Immature natural killer cell (primary cell): ENCODE data around the gene DOHH. TPM values are rescaled to one million over a fixed set of nuclear protein-coding genes. Genes with fewer than 3 reads are reported as not detected.

Experiments used
- DNase-seq, 3 donors: peaks; one replicate each; pipeline ENCODE4 v3.0.0; 2022; ENCODE audit warnings: mixed read lengths in 1 of 3
- H3K27ac Mint-ChIP-seq, 6 donors: one replicate each; pipeline ENCODE4 v1.8.0; 2020; ENCODE audit warnings: mixed read lengths in 6 of 6, mild to moderate bottlenecking in 5 of 6, inconsistent platforms in 4 of 6, moderate library complexity in 3 of 6
- H3K27me3 Mint-ChIP-seq, 3 donors: one replicate each; pipeline ENCODE4 v1.8.0; 2020 to 2021; ENCODE audit warnings: low read depth in 3 of 3, mild to moderate bottlenecking in 3 of 3, mixed read lengths in 3 of 3, moderate library complexity in 3 of 3, inconsistent platforms in 1 of 3
- H3K36me3 Mint-ChIP-seq, 3 donors: one replicate each; pipeline ENCODE4 v1.8.0; 2020; ENCODE audit warnings: mixed read lengths in 3 of 3, inconsistent platforms in 2 of 3, mild to moderate bottlenecking in 2 of 3
- H3K4me1 Mint-ChIP-seq, 2 donors: one replicate each; pipeline ENCODE4 v1.8.0; 2020; ENCODE audit warnings: inconsistent platforms in 2 of 2, mild to moderate bottlenecking in 2 of 2, mixed read lengths in 2 of 2, moderate library complexity in 1 of 2
- H3K4me3 Mint-ChIP-seq, 5 donors: one replicate each; pipeline ENCODE4 v1.8.0; 2020; ENCODE audit warnings: mild to moderate bottlenecking in 5 of 5, mixed read lengths in 5 of 5, inconsistent platforms in 3 of 5, moderate library complexity in 3 of 5
- H3K9me3 Mint-ChIP-seq, 6 donors: one replicate each; pipeline ENCODE4 v1.8.0; 2020; ENCODE audit warnings: mild to moderate bottlenecking in 6 of 6, mixed read lengths in 6 of 6, inconsistent platforms in 4 of 6, moderate library complexity in 3 of 6
- polyA plus RNA-seq, 3 donors: library from polyadenylated mRNA; unstranded; fragments of 300-500 nt; fragmentation: Illumina TruSeq; gene quantifications; one replicate each; pipeline ENCODE4 v1.2.3, GENCODE V29; 2021

The DOHH gene
- polyA plus RNA-seq, 3 donors from 2014 or later = 6.8 to 18.4 (median 9.1) TPM

DNA sequence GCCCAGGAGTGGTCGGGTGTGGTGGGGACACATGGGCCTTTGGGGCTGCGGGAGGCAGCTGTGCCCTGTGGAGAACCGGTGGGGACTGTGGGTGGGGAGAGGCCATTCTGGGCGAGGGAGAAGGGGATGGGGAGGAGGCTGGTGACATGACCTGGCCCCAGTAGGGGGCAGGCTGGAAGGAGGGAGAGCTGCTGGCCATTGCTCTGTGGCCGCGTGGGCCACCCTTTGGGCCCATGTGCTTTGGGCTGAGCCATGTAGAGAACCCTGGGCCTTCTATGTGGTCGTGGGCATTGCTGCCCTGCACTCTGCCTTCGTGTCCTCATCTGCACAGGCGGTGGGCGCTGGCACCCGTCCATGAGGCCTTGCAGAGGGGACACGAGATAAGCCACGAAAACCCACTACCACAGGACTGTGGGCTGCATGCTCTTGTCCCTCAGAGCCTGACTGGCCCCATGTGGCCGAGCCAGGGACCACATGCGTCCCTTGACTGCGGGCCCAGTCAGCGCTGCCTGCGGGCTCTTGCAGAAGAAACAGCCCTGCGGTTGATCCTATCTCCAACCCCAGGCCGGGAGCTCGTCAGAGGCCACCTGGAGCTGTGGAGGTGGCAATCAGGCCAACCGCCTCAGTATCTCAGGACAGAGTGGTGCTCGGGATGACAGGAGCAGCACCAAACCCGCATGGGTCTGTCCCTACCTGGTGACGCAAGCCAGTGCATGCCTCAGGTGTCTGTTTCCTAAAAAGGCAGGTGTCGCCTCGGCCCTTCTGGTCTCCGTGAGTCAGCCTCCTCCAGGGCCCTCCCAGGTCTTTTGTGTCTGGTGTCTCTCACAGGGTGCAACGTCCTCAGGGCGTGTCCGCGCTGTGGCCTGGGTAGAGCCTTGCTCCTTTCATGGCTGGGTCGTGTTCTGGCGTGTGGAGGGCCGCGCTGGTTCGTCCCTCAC, 20.0 kb upstream of the DOHH start:
- Mint-ChIP-seq H3K9me3 (no peaks in the 10 kb centered on the region), H3K4me3 (no peak overlapping the region)
- no peak for DNase-seq

DNA sequence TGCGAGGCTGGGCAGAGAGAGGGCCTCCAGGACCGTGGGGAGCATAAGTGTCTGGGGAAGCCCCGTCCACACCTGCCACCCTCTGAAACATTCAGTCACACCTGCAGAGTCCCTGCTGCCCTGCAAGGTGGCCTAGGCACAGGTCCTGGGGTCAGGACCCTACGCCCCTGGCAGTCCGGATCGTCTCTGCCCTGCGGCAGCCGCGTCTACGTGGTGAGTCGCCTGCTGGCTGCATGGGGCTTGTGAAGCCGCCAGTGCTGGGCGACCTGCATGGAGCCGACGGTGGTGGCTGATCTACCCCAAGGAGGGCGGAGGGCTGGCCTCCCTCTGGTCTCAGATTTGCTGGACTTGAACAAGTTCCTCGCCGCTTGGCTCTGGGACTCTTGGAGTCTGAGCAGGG, 18.7 kb upstream of the DOHH start:
- no peaks in the 10 kb centered on the region for H3K9me3 Mint-ChIP-seq
- H3K4me3 Mint-ChIP-seq = no peak overlapping the region
- H3K27me3 Mint-ChIP-seq = peaks cover 0 to 4% (median 4%) of the 10 kb centered on the region in 3 donors
- H3K4me1 Mint-ChIP-seq = peaks cover 20 to 26% of the 10 kb centered on the region in 2 donors
- no peak overlapping the region for H3K27ac Mint-ChIP-seq
- H3K36me3 Mint-ChIP-seq = peaks cover 0 to 6% (median 0%) of the 10 kb centered on the region in 3 donors
- no peak for DNase-seq

More for the DNA sequence above, 20.0 kb upstream of the DOHH start:
- H3K36me3 Mint-ChIP-seq = peaks cover 0 to 10% (median 4%) of the 10 kb centered on the region in 3 donors
- peaks cover 16 to 23% of the 10 kb centered on the region in 2 donors for H3K4me1 Mint-ChIP-seq
- H3K27ac Mint-ChIP-seq = peak overlapping the region in 4 of 6 donors; percentile 6 to 60 (median 38)
- H3K27me3 Mint-ChIP-seq = peaks cover 0 to 4% (median 4%) of the 10 kb centered on the region in 3 donors

- Mint-ChIP-seq H3K9me3 (no peaks in the 10 kb centered on the region), H3K4me1 (peaks cover 24 to 28% of the 10 kb centered on the region in 2 donors), H3K27ac (peak overlapping the region in 1 of 6 donors; percentile 30), H3K27me3 (peaks cover 0 to 4% (median 2%) of the 10 kb centered on the region in 3 donors), H3K4me3 (no peak overlapping the region), H3K36me3 (peaks cover 0 to 4% (median 0%) of the 10 kb centered on the region in 3 donors)
- DNase-seq = no peak
These were observed 18.2 kb upstream of the DOHH start for GRCh38 chr19:3518659-3519058.

GRCh38 chr19:3518255-3518654, 17.8 kb upstream of the DOHH start:
- Mint-ChIP-seq H3K4me3 (no peak overlapping the region), H3K36me3 (peaks cover 0 to 4% (median 0%) of the 10 kb centered on the region in 3 donors), H3K27ac (peak overlapping the region in 1 of 6 donors; percentile 30), H3K27me3 (peaks cover 0 to 4% (median 2%) of the 10 kb centered on the region in 3 donors), H3K4me1 (peaks cover 26 to 29% of the 10 kb centered on the region in 2 donors), H3K9me3 (no peaks in the 10 kb centered on the region)
- no peak for DNase-seq

- peaks cover 26 to 29% of the 10 kb centered on the region in 2 donors for H3K4me1 Mint-ChIP-seq
- no peak for DNase-seq
- H3K27me3 Mint-ChIP-seq = peaks cover 0 to 4% (median 2%) of the 10 kb centered on the region in 3 donors
- no peak overlapping the region for H3K4me3 Mint-ChIP-seq
- H3K9me3 Mint-ChIP-seq = no peaks in the 10 kb centered on the region
- H3K36me3 Mint-ChIP-seq = peaks cover 0 to 4% (median 0%) of the 10 kb centered on the region in 3 donors
- H3K27ac Mint-ChIP-seq = no peak overlapping the region
These were observed 17.2 kb upstream of the DOHH start for GRCh38 chr19:3517638-3518037.

- Mint-ChIP-seq H3K4me1 (peaks cover 26 to 30% of the 10 kb centered on the region in 2 donors), H3K4me3 (peak overlapping the region in 3 of 5 donors; percentile 23 to 50 (median 36))
These were observed 16.3 kb upstream of the DOHH start for GRCh38 chr19:3516675-3517207.

DNA sequence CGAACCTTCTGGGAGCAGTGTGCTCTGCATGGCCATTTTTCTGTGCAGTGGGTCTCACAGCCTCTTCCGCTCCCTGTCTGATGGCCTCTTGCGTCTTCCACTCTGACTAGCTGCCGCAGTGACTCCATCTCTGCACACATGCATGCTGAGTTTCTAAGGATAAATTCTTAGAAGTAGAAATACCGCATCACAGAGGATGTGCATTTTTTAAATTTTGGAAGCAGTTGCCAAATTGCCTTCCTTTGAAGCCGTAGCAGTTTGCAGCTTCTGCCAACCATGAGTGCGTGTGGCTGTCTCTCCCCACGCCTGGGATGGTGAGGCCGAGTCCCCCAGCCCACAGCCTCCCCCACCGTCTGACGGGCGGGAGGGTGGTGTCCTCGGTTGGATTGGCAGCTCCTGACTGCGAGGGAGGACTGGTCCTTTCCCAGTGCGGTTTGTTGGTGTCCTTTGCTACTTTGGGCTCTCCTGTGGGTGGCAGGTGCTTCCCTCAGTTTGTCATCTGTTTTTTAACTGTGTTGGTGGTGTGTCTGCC, 15.5 kb upstream of the DOHH start:
- peaks cover 0 to 1% (median 0%) of the 10 kb centered on the region in 3 donors for H3K36me3 Mint-ChIP-seq
- no peaks in the 10 kb centered on the region for H3K9me3 Mint-ChIP-seq
- peaks cover 22 to 28% of the 10 kb centered on the region in 2 donors for H3K4me1 Mint-ChIP-seq
- peak overlapping the region in 3 of 6 donors; percentile 29 to 91 (median 41) for H3K27ac Mint-ChIP-seq
- DNase-seq = no peak
- no peak overlapping the region for H3K4me3 Mint-ChIP-seq
- peaks cover 0 to 4% (median 2%) of the 10 kb centered on the region in 3 donors for H3K27me3 Mint-ChIP-seq

More at GRCh38 chr19:3516675-3517207, 16.3 kb upstream of the DOHH start:
- peak; percentile 37 to 76 (median 43) for DNase-seq
- H3K36me3 Mint-ChIP-seq = peaks cover 0 to 4% (median 0%) of the 10 kb centered on the region in 3 donors
- no peaks in the 10 kb centered on the region for H3K9me3 Mint-ChIP-seq
- peaks cover 0 to 4% (median 2%) of the 10 kb centered on the region in 3 donors for H3K27me3 Mint-ChIP-seq
- H3K27ac Mint-ChIP-seq = peak overlapping the region; percentile 22 to 91 (median 68)

DNA sequence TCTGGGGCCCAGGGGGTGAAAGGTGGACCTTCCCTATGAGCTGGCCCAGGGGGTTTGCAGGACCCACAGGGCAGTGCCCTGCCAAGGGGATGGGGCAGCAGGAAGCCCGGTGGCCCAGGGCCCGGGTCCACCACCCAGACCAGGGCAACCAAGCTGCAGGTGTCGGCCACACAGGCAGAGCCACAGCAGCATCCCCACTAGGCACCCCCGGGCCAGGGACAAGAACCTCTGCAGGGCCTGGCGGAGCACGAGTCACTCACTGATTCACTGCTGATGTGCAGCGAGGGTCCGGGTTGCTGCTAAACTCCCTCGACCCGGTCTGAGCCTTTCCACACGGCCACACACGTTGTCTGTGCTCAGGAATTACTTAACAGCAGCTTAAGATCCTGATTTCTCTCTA, 14.5 kb upstream of the DOHH start:
- no peak for DNase-seq
- peaks cover 22 to 32% of the 10 kb centered on the region in 2 donors for H3K4me1 Mint-ChIP-seq
- H3K27me3 Mint-ChIP-seq = peaks cover 0 to 4% (median 0%) of the 10 kb centered on the region in 3 donors
- peaks cover 0 to under 1% (median 0%) of the 10 kb centered on the region in 3 donors for H3K36me3 Mint-ChIP-seq
- no peaks in the 10 kb centered on the region for H3K9me3 Mint-ChIP-seq
- H3K27ac Mint-ChIP-seq = peak overlapping the region in 1 of 6 donors; percentile 34
- no peak overlapping the region for H3K4me3 Mint-ChIP-seq

DNA sequence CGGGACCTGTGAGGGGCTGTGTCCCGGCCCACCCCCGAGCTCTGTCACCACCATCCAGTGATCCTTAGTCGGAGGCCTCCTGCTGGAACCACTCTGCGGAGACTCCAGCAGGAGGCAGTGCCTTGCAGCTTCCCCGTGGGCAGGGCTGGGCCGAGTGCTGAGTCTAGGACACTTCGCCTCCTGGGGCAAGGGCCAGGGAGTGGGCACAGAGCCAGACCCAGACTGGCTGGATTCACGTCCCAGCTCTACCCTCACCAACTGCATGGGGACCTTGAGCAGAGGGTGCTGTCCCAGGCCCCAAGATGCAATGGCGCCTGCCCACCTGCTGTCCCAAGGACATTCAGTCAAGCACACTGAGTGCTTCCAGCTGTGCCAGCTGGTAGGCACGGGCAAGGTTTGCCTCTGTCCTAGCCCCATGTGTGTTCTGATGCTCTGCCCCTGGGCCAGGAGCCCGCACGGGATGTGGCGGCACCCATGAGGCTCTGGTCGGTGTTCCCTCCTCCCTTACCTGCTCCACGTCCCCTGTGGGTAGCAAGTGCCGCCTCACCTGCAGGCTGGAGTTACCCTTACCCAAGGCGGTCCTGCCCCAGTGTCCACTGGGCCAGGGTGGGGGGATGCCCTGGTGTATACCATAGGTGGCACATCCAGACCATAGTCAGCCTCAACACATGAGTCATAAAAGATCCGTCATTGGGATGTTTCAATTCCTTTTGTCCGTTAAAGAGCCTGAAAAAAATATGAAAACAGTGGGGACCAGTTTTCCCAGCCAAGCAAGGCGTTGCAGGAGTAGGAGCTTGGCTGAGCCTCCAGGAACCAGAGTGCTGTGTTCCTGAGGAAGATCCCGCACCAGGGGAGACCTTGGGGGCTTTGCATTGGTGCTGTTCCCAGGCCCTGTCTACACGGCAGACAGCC, 13.0 kb upstream of the DOHH start:
- Mint-ChIP-seq H3K27ac (peak overlapping the region in 1 of 6 donors; percentile 16), H3K27me3 (peaks cover 0 to 10% (median 0%) of the 10 kb centered on the region in 3 donors), H3K4me1 (peaks cover 37 to 45% of the 10 kb centered on the region in 2 donors), H3K36me3 (peaks cover 0 to 7% (median 0%) of the 10 kb centered on the region in 3 donors), H3K4me3 (no peak overlapping the region), H3K9me3 (no peaks in the 10 kb centered on the region)
- DNase-seq = no peak

DNA sequence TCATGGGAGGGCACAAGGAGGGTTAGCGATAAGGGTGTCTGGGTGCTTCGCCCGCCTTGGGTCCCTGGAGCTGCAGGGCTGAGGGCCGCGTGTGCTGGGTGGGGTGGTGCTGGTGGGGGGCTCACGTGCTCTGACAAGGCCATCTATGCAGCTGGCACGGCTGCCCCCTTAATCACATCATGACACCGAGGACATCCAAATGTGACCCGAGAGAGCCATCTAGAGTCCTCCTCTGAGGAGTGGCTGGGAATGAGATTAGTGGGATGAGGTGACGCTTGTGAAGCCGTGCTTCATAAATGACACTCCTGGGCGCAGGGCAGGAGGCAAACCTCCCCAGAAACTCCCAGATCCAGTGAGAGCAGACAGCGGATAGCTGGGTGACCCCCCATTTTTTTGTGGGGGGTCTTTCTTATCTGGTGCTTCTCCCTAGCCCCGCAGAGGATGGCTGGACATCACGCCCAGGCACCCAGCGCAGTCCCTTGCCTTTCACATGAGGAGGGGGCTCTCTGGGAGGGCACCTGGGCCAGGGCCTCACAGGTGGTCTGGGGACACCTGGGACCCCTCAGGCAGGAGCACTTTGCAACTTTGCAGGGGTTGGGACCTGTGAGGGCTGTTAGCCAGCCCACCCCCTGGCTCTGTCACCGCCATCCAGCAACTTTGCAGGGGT, 12.2 kb upstream of the DOHH start:
- no peak overlapping the region for H3K27ac Mint-ChIP-seq
- H3K4me1 Mint-ChIP-seq = peaks cover 41 to 51% of the 10 kb centered on the region in 2 donors
- H3K27me3 Mint-ChIP-seq = peaks cover 0 to 13% (median 0%) of the 10 kb centered on the region in 3 donors
- H3K9me3 Mint-ChIP-seq = no peaks in the 10 kb centered on the region
- no peak for DNase-seq
- no peak overlapping the region for H3K4me3 Mint-ChIP-seq
- H3K36me3 Mint-ChIP-seq = peaks cover 0 to 7% (median 0%) of the 10 kb centered on the region in 3 donors

- DNase-seq = no peak
- Mint-ChIP-seq H3K36me3 (peaks cover 0 to 7% (median 0%) of the 10 kb centered on the region in 3 donors), H3K4me3 (no peak overlapping the region), H3K4me1 (peaks cover 45 to 56% of the 10 kb centered on the region in 2 donors), H3K9me3 (no peaks in the 10 kb centered on the region), H3K27ac (peak overlapping the region in 1 of 6 donors; percentile 31), H3K27me3 (peaks cover 2 to 17% (median 4%) of the 10 kb centered on the region in 3 donors)
These were observed 11.2 kb upstream of the DOHH start for GRCh38 chr19:3511506-3512251.

DNA sequence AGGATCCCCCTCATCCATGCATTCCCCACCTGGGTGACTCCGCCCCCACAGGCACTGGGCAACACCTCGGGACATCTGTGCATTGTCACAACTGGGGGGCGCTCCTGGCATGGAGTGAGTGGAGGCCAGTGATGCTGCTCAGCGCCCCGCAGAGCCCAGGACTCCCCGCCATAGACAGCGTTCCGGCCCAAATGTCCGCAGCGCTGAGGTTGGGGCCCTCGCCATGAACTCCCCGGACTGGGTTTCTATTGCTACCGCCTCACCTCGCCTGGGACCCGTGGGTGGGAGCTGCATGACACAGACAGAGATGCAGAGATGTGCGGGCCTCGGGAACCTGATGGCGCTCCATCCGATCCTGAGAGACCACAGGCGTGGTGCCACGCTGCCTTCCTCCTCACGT, 10.3 kb upstream of the DOHH start:
- Mint-ChIP-seq H3K9me3 (no peaks in the 10 kb centered on the region), H3K36me3 (peaks cover 0 to 7% (median 0%) of the 10 kb centered on the region in 3 donors), H3K27ac (no peak overlapping the region), H3K27me3 (peaks cover 8 to 22% (median 9%) of the 10 kb centered on the region in 3 donors), H3K4me3 (no peak overlapping the region), H3K4me1 (peaks cover 47 to 51% of the 10 kb centered on the region in 2 donors)
- no peak for DNase-seq
